Measurements from ENCODE around the gene NEIL3. TPM values are rescaled to one million over a fixed set of nuclear protein-coding genes. Genes with fewer than 3 reads are reported as not detected.
A peak's percentile ranks its signal among the peaks of the same experiment; 100 is the strongest.

The NEIL3 gene, protein sequence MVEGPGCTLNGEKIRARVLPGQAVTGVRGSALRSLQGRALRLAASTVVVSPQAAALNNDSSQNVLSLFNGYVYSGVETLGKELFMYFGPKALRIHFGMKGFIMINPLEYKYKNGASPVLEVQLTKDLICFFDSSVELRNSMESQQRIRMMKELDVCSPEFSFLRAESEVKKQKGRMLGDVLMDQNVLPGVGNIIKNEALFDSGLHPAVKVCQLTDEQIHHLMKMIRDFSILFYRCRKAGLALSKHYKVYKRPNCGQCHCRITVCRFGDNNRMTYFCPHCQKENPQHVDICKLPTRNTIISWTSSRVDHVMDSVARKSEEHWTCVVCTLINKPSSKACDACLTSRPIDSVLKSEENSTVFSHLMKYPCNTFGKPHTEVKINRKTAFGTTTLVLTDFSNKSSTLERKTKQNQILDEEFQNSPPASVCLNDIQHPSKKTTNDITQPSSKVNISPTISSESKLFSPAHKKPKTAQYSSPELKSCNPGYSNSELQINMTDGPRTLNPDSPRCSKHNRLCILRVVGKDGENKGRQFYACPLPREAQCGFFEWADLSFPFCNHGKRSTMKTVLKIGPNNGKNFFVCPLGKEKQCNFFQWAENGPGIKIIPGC
- polyA plus RNA-seq (2011; rRNA removed) (2.1 and 3.7 TPM in 2 replicates), polyA minus RNA-seq (2011; rRNA and poly(A)+ RNA removed) (3.4 and 6.9 TPM in 2 replicates)

DNA sequence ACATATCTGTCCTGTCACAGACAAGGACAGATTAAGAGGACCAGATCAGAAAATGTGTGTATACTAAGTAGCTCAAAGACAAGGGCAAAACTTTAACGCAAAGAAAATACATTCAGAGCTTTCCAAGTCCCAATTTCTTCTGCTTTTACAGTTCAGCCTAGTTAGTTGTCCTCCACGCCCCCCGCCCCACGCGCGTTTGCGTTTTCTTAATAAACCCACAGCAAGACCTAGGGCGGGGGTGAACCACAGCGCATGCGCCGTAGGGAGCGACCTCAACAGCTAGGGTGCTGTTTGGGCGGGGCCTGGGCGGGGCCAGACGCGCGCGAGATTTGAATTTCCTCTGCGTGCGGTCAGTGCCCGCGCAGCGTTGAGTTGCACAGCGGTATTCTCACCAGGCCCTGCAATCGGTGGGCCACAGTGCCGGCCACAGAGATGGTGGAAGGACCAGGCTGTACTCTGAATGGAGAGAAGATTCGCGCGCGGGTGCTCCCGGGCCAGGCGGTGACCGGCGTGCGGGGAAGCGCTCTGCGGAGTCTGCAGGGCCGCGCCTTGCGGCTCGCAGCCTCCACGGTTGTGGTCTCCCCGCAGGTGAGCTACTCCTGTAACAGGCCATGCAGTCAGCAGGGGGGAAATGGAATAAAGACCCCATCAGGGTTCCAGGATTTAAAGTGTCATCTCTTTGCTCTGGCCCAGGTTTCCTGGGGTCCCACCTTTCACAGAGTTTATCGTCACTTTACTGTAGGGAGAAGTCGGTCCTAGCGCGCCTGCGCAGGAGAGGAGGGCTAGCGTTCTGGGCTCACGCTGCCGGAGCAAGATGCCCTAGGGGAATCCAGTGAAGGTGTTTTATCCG, at the start of gene NEIL3:
Gene NEIL3 (plus strand): TSS at position 353 of the 850 bp plus-strand sequence. CDS start 80 bp downstream, at position 433.
- DNase-seq (ENCODE audit: low read depth, low spot score), result peak; percentile 71
- CTCF ChIA-PET, result interaction anchor here (0.6 to 2.4 kb wide), 5 partner anchors 28 to 933 kb away, joined by 3 to 8 read pairs (median 3); no protein-coding TSS in a partner anchor
- Histone ChIP-seq H3K4me3 (ENCODE audit: low read depth, low read length) (peak within 1 kb of the TSS; percentile 79), H3K27me3 (ENCODE audit: control insufficient read depth, insufficient read depth, low read length) (no peaks in the 10 kb centered on the region), H3K9me3 (ENCODE audit: control insufficient read depth, insufficient read depth, low read length) (no peaks in the 10 kb centered on the region), H3K27ac (ENCODE audit: low read depth, low read length) (no peak within 1 kb of the TSS)
- TF ChIP-seq, protein P1, sequence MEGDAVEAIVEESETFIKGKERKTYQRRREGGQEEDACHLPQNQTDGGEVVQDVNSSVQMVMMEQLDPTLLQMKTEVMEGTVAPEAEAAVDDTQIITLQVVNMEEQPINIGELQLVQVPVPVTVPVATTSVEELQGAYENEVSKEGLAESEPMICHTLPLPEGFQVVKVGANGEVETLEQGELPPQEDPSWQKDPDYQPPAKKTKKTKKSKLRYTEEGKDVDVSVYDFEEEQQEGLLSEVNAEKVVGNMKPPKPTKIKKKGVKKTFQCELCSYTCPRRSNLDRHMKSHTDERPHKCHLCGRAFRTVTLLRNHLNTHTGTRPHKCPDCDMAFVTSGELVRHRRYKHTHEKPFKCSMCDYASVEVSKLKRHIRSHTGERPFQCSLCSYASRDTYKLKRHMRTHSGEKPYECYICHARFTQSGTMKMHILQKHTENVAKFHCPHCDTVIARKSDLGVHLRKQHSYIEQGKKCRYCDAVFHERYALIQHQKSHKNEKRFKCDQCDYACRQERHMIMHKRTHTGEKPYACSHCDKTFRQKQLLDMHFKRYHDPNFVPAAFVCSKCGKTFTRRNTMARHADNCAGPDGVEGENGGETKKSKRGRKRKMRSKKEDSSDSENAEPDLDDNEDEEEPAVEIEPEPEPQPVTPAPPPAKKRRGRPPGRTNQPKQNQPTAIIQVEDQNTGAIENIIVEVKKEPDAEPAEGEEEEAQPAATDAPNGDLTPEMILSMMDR (IDR thresholded peaks at IDR 0.05; ENCODE audit: low read depth, low read length), result no peak
- POLR2A ChIA-PET, result interaction anchor here (0.6 to 2.5 kb wide), 4 partner anchors 12 to 431 kb away, joined by 3 to 13 read pairs (median 5); partner anchors contain the start of gene AGA

DNA sequence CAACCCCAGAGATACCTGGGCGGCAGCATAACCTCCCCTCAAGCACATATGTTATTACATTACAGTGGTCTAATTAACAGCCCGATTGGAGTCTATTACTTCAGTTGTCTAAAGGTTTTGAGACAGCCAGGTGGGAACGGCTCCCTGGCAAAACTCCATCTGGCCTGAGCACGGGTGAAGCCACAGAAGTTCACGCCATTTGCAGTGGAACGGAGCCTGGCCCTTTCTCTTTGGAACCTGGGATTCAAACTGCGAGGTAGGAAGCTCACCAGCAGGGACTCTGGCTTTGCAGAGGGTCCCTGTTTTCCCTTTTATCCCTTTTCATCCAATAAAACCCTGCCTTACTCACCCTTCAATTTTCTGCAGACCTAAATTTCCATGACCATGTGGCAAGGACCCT, 45.9 kb upstream of the NEIL3 start:
- TF ChIP-seq, protein P1 (IDR thresholded peaks at IDR 0.05; ENCODE audit: low read depth, low read length), result no peak
- Histone ChIP-seq H3K27ac (ENCODE audit: low read depth, low read length) (no peak overlapping the region), H3K4me3 (ENCODE audit: low read depth, low read length) (no peak overlapping the region), H3K9me3 (ENCODE audit: control insufficient read depth, insufficient read depth, low read length) (no peaks in the 10 kb centered on the region), H3K27me3 (ENCODE audit: control insufficient read depth, insufficient read depth, low read length) (no peaks in the 10 kb centered on the region)
- no peak for DNase-seq (ENCODE audit: low read depth, low spot score)
- CTCF ChIA-PET, result interaction anchor here (2.4 kb wide), 1 partner anchor 14 kb away, joined by 10 read pairs; no protein-coding TSS in a partner anchor
- POLR2A ChIA-PET, result no interaction called here

DNA sequence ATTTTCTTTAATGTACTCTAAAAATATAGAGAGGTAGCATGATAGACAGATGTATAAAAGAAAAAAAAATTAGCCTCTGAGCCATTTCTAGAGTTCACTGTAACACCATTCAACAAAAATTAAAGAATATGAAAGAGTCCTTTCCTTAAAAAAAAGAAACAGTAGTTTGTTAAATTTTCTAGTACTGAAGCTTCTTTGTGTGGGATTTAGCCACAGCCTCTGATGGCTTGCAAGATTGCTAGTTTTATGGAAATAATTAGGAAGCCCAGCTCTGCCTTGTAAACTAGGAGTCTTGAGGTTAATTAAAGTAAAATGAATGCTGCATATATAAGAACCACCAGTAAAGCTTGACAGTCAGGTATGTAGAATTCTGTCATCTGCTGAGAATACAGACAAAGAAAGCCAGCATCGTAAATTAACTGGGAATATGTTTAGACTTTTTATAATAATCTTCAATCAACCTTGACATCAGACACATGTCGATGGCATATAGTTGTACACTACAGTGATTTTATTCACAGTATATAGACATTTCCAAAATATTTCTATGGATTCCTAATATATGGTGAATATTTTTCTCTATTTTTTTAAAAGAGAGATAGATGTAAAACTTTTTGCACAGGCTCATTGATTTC, 44.8 kb upstream of the NEIL3 start:
- POLR2A ChIA-PET, result no interaction called here
- H3K27me3 ChIP-seq (ENCODE audit: control insufficient read depth, insufficient read depth, low read length), result no peaks in the 10 kb centered on the region
- H3K27ac ChIP-seq (ENCODE audit: low read depth, low read length), result no peak overlapping the region
- DNase-seq (ENCODE audit: low read depth, low spot score), result no peak
- no peaks in the 10 kb centered on the region for H3K9me3 ChIP-seq (ENCODE audit: control insufficient read depth, insufficient read depth, low read length)
- H3K4me3 ChIP-seq (ENCODE audit: low read depth, low read length), result no peak overlapping the region
- CTCF ChIA-PET, result interaction anchor here (0.6 to 2.4 kb wide), 2 partner anchors 15 to 270 kb away, joined by 5 to 10 read pairs; no protein-coding TSS in a partner anchor
- TF ChIP-seq, protein P1 (IDR thresholded peaks at IDR 0.05; ENCODE audit: low read depth, low read length), result no peak

DNA sequence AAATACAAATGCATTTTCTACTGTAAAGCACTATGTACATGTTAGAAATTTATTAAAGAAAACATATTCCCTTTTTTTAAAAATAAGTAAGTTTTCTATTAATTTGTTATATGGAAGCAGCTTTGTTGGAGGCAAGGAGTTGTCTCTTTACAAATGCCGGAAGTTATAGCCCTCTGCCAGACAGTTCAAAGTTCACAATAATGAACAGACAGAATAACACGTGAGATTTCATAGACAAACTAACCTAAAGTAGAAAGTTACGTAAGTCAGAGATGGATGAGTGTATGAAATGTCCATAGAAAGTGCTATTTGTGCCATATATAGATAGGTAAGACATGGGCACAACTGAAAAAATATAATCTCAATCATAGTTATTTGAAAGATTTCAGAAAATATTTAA, 43.9 kb upstream of the NEIL3 start:
- H3K4me3 ChIP-seq (ENCODE audit: low read depth, low read length), result no peak overlapping the region
- no peaks in the 10 kb centered on the region for H3K9me3 ChIP-seq (ENCODE audit: control insufficient read depth, insufficient read depth, low read length)
- H3K27me3 ChIP-seq (ENCODE audit: control insufficient read depth, insufficient read depth, low read length), result no peaks in the 10 kb centered on the region
- H3K27ac ChIP-seq (ENCODE audit: low read depth, low read length), result no peak overlapping the region
- DNase-seq (ENCODE audit: low read depth, low spot score), result no peak
- POLR2A ChIA-PET, result no interaction called here
- CTCF ChIA-PET, result interaction anchor here (2.4 kb wide), 1 partner anchor 16 kb away, joined by 10 read pairs; no protein-coding TSS in a partner anchor
- TF ChIP-seq, protein P1 (IDR thresholded peaks at IDR 0.05; ENCODE audit: low read depth, low read length), result no peak

Measured in AG04450 (cell line).